ENCODE data around the gene NUMB.

NUMB gene

DNA sequence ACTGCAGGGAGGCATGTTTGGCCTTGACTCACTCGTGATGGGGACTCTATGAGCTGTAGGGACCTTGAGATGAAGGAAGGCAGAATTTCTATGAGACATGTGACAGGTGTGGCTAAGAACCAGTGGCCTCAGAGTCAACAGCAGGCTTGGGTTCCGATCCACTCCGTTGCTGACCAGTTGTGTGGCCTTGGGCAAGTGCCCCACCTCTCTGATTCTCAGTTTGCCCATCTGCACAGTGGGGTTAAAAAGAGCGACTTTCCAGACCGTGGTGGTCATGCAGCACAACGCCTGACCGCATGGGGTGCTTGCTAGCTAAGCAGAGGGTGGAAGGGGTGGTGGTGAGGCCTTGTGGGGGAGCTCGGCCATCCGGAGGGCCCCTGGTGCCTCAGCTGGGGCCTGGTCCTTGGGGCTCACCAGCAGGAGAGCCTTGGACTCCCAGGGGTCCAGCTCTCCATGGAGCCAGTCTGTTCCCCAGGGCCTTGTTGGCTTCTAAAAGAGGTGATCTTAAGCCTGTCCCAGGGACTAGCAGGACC lies 202.6 kb downstream of the NUMB start:
- no peak for DNase-seq

DNA sequence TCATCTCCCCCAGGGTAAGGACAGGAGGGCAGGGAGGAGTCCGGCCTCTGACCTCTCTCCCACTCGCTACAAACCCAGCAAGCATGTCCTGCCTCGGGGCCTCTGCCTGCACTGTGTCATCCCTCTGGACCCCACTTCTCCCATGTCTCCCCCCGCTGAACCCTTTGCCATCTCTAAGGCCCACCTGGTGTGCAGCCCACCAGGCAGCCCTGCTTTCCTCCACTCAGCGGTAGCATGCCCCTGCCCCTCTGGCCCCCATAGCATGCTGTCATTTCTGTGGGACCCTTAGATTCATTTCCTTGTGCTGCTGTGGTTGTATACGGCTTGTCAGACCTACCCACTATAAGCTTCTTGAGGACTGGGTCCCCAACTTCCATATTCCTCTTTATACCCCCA lies 203.3 kb downstream of the NUMB start:
- DNase-seq, result no peak

GRCh38 chr14:73254247-73255004 lies 203.9 kb downstream of the NUMB start:
- DNase-seq, result no peak

DNA sequence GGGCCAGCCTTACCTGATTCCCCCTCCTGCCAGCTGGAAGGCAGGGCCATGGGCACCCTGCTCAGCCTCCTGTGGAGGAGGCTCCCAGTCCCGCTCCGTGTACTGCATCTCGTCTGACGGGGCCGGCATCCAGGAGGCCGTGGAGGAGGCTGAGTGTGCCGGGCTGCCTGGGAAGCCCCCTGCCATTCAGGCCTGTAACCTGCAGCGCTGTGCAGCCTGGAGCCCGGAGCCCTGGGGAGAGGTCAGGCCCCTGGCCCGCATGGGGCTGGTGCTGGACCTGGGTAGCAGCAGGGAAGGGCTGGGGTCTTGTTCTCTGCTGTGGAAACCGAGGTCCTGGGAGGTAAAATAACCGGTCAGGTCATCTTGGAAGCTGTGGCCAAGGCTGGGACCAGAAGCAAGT lies 204.6 kb downstream of the NUMB start:
- no peak for DNase-seq

- no peak for DNase-seq
Measured at GRCh38 chr14:73253323-73253610, 205.1 kb downstream of the NUMB start.

GRCh38 chr14:73252491-73253322 lies 205.6 kb downstream of the NUMB start:
- DNase-seq, result no peak

DNA sequence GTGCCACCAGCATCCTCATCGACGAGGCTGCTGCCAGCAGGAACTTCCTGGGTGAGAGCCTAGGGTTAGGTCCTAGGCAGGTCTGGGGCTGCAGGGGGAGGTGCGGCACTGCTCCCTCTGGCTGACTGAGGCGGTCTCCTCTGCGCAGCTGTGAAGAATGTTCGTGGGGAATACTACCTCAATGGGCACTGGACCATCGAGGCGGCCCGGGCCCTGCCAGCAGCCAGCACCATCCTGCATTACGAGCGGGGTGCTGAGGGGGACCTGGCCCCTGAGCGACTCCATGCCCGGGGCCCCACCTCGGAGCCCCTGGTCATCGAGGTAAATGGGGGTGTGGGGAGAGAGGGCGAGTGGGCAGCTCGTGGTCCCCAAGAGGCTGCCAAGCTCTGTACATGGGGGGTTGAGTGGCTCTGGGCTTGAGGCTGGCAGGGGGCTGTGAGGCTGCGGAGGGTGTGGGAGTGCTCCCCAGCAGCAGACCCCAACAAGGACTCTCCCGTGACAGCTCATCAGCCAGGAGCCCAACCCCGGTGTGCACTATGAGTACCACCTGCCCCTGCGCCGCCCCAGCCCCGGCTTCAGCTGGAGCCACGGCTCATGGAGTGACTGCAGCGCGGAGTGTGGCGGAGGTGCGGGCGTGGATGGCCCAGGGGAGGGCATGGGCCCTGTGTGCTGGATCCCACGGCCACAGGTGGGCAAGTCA lies 206.7 kb downstream of the NUMB start:
- no peak for DNase-seq

GRCh38 chr14:73250781-73251500 lies 207.4 kb downstream of the NUMB start:
- DNase-seq, result no peak

DNA sequence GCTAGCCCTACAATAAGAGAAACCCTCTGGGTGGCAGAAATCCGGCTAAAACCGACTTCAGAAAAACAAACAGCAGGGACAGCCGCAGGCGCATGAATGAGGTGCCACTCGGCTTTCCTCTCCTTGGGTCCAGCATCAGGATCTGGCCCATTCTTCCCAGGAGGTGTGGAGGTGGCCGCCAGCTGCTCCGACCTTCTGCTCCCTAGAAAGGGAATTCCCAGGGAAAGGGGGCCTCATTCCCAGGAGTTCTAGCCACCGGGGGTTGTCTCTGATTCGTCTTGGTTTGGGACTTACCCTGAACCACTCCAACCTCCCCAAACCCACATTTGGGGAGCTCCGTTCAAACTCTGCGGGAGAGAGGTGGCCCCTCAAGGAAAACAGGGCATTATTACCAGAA lies 208.0 kb downstream of the NUMB start:
- DNase-seq, result no peak

GRCh38 chr14:73249564-73250316 lies 208.6 kb downstream of the NUMB start:
- no peak for DNase-seq

DNA sequence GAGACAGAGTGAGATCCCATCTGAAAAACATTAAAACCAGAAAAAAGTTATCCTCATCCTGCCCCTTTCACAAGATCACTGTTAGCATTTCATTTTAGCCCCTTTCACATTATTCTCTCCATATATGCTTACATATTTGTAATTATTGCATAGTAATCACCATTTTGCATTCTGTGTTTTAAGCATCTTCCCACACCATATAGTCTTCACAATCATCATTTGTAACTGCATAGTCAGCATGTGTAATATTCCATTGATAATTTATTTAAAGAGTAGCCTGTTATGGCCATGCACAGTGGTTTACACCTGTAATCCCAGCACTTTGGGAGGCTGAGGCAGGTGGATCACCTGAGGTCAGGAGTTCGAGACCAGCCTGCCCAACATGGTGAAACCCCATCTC lies 209.2 kb downstream of the NUMB start:
- no peak for DNase-seq

DNA sequence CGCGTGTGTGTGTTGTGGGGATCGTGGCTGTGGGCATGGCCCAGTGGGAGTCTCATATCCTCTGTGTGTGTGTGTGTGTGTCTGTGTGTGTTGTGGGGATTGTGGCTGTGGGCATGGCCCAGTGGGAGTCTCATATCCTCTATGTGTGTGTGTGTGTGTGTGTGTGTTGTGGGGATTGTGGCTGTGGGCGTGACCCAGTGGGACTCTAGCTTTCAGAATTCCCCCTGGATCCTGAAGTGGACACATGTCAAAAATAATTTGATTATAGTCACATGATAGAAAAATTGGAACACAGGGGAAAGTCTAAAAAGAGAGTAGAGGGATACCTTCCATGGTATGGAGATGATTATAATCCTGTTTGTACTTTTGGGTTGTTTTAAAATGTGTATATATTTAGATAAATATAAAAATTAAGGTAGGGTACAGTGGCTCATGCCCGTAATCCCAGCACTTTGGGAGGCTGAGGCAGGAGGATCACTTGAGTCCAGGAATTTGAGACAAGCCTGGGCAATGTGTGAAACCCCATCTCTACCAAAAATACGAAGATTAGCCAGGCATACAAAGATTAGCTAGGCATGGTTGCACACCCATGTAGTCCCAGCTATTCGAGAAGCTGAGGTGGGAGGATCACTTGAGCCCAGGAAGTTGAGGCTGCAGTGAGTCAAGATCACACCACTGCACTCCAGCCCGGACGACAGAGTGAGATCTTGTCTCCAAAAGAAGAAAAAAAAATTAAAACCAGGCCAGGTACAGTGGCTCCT lies 210.1 kb downstream of the NUMB start:
- no peak for DNase-seq

DNA sequence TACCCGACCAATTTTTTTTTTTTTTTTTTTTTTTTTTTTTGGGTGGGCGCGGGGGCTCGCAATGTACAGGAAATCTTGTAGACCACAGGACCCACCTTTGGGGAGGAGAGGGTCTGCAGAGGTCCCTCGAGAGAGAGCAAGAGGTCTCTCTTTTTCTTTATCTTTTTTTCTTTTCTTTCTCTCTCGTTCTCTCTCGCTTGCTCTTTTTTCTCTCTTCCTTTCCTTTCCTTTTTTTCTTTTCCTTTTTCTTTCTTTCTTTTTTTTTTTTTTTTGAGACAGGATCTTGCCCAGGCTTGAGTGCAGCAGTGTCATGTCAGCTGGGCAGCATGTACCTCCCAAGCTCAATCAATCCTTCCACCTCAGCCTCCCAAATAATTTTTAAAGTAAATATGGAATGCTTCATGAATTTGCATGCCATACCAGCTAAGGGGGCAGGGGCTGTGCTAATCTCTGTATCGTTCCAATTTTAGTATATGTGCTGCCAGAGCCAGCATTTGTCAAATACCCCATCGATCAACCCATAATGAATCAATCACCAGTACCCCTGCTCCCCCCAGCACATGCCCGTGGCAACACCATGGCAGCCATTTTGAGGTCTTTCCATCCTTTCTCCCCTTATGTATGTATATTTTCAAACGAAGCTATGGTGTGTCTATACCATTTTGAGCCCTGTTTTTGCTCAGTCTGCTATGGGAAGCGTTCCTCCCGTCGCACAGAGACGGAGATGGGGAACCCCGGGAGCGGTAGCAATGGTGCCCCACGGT lies 211.8 kb downstream of the NUMB start:
- no peak for DNase-seq

GRCh38 chr14:73245480-73246325 lies 212.6 kb downstream of the NUMB start:
- no peak for DNase-seq

- DNase-seq, result no peak
Measured at GRCh38 chr14:73244541-73245290, 213.6 kb downstream of the NUMB start.

- no peak for DNase-seq
Measured at GRCh38 chr14:73243748-73244147, 214.6 kb downstream of the NUMB start.

DNA sequence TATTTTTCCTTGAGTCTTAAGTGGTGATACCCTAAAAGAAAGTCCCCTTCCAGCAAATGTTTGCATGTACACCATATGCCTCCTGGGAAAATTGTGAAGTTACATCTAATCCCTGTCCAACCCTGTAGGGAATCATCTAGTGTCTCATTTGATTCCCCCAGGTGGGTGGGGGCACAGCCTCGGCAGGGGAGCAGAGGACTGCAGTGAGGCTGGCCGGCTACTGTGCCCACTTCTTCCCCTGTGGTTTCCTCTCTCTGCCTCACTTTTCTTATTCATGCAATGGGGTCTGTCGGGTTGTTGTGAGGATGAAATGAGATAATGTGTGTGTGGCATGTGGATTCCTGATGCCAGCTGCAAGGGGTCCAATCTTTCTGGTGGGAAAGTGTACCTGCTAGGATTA lies 215.0 kb downstream of the NUMB start:
- DNase-seq, result no peak

DNA sequence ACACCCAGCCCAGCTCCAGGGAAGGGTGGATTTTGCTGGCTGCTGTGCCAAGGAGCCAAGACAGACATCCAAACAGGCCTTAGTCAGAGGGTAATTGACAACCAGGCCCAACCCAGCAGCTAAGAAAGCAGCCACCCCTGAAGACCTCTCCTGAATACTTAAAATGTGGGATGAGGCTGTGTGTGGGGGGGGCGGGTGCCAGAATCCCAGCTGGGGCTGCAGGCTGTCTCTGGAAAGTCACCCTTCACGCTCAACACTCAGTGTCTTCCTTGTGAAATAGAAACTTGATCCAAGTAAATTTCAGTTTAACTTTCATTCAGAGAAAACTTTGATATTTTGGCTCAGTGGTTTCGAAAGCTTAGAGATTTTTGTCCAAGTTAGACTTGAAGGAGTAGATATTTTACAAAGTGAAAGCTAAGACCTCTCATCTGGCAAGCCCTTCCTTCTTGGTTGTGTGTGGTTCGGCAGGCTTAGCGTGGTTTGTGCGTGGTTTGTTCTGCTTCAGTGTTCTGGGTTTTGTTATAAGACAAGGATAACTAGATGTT lies 215.9 kb downstream of the NUMB start:
- DNase-seq, result no peak

Data from cortex of kidney (tissue), 1 donor.